Spinal cord (tissue), 10 donors: Measurements from ENCODE around the gene LYL1. TPM values are rescaled to one million over a fixed set of nuclear protein-coding genes. Genes with fewer than 3 reads are reported as not detected.

Experiments used
- DNase-seq, 6 donors: peaks; one replicate each; pipeline versions ENCODE4 v3.0.0 to v3.0.0-alpha.2; 2013 to 2015; ENCODE audit warnings: low spot score in 6 of 6, low read depth in 4 of 6
- H3K27ac ChIP-seq: one replicate; pipeline ENCODE4 v1.5.1; 2013; ENCODE audit warnings: low read depth, low read length, control low read depth
- H3K27me3 ChIP-seq: one replicate; pipeline ENCODE4 v1.6.1; 2013; ENCODE audit warnings: low read length; ENCODE audit not compliant: control insufficient read depth, insufficient read depth
- H3K36me3 ChIP-seq: one replicate; pipeline ENCODE4 v1.6.1; 2013; ENCODE audit warnings: low read length; ENCODE audit not compliant: control insufficient read depth, insufficient read depth
- H3K4me1 ChIP-seq: one replicate; pipeline ENCODE4 v1.6.1; 2013; ENCODE audit warnings: low read length; ENCODE audit not compliant: control insufficient read depth, insufficient read depth
- H3K4me3 ChIP-seq: one replicate; pipeline ENCODE4 v1.5.1; 2013; ENCODE audit warnings: low read depth, low read length, control low read depth
- H3K9me3 ChIP-seq: one replicate; pipeline ENCODE4 v1.6.1; 2013; ENCODE audit warnings: low read length; ENCODE audit not compliant: control insufficient read depth, insufficient read depth
- WGBS: methylation state at CpG from one replicate; pipeline ENCODE4 v1.1.5; 2013; ENCODE audit warnings: missing lambda C conversion rate; ENCODE audit not compliant: insufficient coverage; 5-methylcytosine and 5-hydroxymethylcytosine counted together
- polyA plus RNA-seq, 2 donors: library from polyadenylated mRNA; unstranded; fragments of 120-200 nt; gene quantifications; one replicate each; pipeline ENCODE4 v1.2.1, GENCODE V29; 2013; ENCODE audit not compliant: insufficient read length in 2 of 2
- total RNA-seq, 2 donors: library from RNA; depleted of rRNA in 1 of 2; stranded (reverse); fragments of 120-200 nt in 1 of 2; fragments of >200 nt in 1 of 2; gene quantifications; one replicate each; pipeline versions ENCODE4 v1.2.3 to v1.2.4, GENCODE V29; 2013 to 2014
- donor health status: healthy.

Gene LYL1
- total and polyA plus RNA-seq, 4 donors, result 7.7 to 11.0 (median 8.3) TPM

DNA sequence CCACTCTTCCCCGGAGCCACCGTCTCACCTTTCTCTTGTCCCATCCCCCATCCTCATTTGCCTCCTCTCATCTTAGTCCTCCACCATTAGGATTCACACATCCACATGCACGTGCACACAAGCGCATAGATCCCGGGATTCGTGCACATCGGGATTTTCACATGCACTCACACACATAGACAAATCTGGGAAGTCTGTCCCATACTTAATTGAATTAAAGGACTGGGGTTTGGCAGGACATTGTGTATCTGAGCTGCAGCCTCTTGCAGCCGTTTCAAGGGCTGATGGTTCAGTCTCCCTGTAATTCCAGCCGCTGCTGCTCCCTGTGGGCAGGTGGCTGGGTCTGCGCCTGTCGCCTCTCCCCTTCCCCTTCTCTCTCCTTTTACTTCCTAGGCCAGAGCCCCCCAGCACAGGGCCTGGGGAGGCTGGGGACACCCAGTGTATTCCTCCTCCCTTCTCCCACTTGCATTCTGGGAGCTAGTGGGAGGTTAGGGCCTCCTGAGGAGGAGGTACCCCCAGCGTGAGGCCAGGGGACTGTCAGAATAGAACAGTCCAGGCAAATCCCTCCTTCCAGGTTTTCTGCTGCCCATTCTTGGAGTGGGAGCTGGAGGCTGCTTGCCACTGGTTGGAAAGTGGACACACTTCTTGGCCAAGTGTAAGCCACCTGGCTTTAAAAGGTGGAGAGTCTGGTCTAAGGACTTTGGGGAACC is 43.6 kb downstream of the LYL1 start:
- peak overlapping the region; percentile 90 for H3K27ac ChIP-seq
- H3K27me3 ChIP-seq, result no peaks in the 10 kb centered on the region
- peaks cover 30% of the 10 kb centered on the region for H3K36me3 ChIP-seq
- no peaks in the 10 kb centered on the region for H3K9me3 ChIP-seq
- DNase-seq, result no peak
- H3K4me1 ChIP-seq, result peaks cover 100% of the 10 kb centered on the region
- H3K4me3 ChIP-seq, result no peak overlapping the region
- WGBS, result 47% methylated on average over 6 of the region's 12 CpGs

DNA sequence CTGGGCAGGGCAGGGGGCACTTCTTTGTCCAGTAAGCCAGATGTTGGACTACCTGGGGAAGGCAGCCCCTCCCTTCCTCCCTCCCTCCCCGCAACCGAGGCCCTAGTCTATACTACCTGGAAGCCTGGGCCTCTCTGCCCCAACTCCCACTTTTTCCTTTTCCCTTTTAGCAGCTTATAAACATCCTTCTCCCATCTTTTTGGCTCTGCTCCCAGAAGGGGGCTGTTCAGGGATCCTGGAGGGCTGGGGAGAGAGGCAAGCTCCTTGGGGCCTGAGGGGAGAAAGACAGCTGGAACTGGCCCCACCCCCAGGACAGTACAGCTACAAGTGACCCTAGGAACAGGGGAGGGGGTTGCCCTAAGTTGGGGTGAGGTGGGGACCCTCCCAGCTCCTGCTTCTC is 44.9 kb downstream of the LYL1 start:
- WGBS, result 40% methylated on average over 2 of the region's 2 CpGs
- peak in 2 of 6 donors; percentile 58 to 82 for DNase-seq
- no peaks in the 10 kb centered on the region for H3K27me3 ChIP-seq

DNA sequence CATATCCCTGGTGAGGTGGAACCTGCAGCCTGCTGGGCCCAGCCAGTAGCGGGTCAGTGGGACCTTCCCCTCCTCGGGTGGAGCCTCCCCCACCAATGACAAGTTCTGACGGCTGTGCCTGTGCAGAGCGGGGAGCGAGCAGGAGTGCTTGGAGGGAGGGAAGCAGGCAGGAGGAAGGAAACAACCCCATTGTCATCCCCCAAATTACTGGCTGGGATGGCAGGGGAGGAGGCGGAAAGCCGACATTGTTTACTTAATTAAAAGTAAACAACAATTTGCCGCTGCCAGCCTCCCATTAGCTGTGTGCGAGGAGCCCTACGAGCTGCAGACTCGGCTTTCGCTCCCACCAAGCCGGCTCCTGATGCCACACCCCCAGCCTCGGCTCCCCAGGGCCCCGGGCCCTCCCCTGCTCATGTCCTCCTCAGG is 45.5 kb downstream of the LYL1 start:
- no peaks in the 10 kb centered on the region for H3K9me3 ChIP-seq
- peak overlapping the region; percentile 98 for H3K27ac ChIP-seq
- no CpG with 5 or more reads among the region's 15 CpGs for WGBS
- no peak overlapping the region for H3K4me3 ChIP-seq
- peaks cover 100% of the 10 kb centered on the region for H3K4me1 ChIP-seq
- peaks cover 33% of the 10 kb centered on the region for H3K36me3 ChIP-seq
- no peaks in the 10 kb centered on the region for H3K27me3 ChIP-seq
- DNase-seq, result no peak

More for the DNA sequence above, 44.9 kb downstream of the LYL1 start:
- peaks cover 100% of the 10 kb centered on the region for H3K4me1 ChIP-seq
- peak overlapping the region; percentile 98 for H3K27ac ChIP-seq
- H3K9me3 ChIP-seq, result no peaks in the 10 kb centered on the region
- no peak overlapping the region for H3K4me3 ChIP-seq
- H3K36me3 ChIP-seq, result peaks cover 30% of the 10 kb centered on the region

DNA sequence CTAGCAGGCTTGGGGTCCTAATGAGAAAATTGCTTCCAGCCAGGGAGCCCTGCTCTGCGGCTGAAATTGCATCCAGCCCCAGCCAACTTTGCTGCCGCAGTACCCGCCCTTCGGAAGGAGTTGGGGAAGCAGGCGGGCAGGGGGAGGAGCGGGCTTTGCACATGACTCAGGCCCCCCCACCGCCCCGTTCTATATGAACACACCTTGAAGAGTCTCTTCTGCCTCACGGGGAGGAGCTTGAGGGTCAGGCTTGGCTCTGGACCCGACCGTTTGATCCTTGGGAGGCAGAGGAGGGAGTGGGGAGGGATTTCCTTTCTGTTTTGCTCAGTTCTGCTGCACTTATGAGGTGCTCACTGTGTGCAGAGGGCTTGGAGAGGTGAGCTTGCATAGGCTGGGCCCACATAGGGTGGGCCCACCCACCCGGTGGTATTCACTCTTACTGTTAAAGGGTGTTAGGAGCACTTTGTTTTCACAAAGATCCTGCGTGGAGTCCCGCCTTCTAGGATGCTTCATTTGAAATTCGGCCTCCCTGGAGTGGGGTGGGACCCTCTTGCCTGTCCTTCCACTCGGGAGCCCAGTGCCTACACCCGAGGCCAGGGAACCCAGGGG is 46.5 kb downstream of the LYL1 start:
- Histone ChIP-seq H3K4me3 (no peak overlapping the region), H3K9me3 (no peaks in the 10 kb centered on the region), H3K27ac (peak overlapping the region; percentile 98), H3K27me3 (no peaks in the 10 kb centered on the region), H3K4me1 (peaks cover 100% of the 10 kb centered on the region), H3K36me3 (peaks cover 39% of the 10 kb centered on the region)
- 34% methylated on average over 13 of the region's 17 CpGs for WGBS
- DNase-seq, result no peak

DNA sequence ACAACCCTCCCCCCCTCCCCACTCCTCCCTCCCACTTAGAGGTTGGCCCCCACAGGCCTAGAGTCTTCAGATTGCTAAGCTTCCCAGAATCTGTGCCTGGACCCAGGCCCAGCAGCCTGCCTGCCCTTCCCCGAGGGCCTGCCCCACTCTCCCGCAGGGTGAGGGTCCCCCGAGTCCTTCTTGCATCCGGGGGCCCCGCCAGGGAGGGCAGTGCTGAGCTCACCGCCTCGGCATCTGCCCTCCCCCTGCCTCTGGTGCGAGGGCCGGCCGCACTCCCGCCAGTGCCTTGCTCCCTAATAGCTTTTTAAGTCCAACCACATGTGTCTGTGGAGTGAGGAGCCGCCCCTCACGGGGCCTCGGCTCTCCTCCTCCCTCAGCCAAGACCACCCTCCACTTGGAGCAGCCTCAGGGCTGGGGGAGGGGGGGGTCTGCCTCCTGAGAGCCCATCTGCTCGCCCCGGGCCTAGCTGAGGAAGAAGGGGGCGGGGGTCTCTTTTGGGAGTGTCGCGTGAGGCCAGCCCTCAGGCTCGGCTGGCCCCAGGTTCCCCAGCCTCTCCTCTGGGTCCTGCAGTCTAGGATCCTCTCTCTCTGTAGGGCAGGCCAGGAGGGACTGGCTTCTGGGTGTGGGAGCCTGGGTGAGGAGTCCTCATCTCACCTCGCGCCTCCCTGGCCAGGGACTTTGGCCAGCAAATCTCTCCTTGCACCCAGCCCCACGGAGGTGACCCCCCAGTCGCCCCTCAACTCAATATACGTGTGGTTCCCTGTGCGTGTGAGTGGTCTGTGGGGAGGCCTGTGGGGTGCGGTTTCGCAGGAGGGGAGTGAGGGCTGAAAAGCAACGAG is 47.2 kb downstream of the LYL1 start:
- Histone ChIP-seq H3K9me3 (no peaks in the 10 kb centered on the region), H3K27ac (peak overlapping the region; percentile 98), H3K4me1 (peaks cover 100% of the 10 kb centered on the region), H3K36me3 (peaks cover 42% of the 10 kb centered on the region), H3K27me3 (peaks cover 6% of the 10 kb centered on the region), H3K4me3 (no peak overlapping the region)
- 22% methylated on average over 16 of the region's 29 CpGs for WGBS
- peak in 2 of 6 donors; percentile 74 to 87 for DNase-seq

DNA sequence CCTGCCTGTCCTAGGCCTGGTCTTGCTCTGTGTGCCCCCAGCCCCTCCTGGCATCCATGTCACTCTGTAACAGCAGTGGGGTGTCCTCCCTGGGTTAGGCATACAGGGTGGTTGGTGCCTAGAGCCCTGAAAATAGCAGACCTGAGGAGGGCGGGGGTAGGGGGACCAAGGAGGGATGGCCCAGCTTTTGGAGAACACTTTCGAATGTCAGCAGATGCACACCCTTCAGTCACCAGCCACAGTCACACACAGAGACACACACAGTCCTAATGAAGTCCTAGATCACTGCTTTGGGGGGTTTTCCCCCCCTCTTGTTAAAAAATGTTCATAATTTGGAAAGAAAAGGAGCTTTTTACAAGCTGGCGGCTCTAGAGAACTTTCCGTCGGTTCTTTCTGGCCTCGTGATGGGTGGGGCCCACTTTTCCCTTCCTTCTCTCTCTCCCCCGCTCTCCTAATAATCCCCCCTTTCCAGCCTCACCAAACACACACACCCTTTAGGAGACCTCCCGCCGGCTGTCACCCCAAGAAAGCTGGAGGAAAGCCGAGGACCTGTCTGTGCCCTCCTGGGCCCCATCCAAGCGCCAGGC is 47.9 kb downstream of the LYL1 start:
- Histone ChIP-seq H3K27me3 (peaks cover 6% of the 10 kb centered on the region), H3K36me3 (peaks cover 42% of the 10 kb centered on the region), H3K4me3 (no peak overlapping the region), H3K4me1 (peaks cover 100% of the 10 kb centered on the region), H3K27ac (peak overlapping the region; percentile 98), H3K9me3 (no peaks in the 10 kb centered on the region)
- no peak for DNase-seq
- WGBS, result 30% methylated on average over 7 of the region's 11 CpGs

DNA sequence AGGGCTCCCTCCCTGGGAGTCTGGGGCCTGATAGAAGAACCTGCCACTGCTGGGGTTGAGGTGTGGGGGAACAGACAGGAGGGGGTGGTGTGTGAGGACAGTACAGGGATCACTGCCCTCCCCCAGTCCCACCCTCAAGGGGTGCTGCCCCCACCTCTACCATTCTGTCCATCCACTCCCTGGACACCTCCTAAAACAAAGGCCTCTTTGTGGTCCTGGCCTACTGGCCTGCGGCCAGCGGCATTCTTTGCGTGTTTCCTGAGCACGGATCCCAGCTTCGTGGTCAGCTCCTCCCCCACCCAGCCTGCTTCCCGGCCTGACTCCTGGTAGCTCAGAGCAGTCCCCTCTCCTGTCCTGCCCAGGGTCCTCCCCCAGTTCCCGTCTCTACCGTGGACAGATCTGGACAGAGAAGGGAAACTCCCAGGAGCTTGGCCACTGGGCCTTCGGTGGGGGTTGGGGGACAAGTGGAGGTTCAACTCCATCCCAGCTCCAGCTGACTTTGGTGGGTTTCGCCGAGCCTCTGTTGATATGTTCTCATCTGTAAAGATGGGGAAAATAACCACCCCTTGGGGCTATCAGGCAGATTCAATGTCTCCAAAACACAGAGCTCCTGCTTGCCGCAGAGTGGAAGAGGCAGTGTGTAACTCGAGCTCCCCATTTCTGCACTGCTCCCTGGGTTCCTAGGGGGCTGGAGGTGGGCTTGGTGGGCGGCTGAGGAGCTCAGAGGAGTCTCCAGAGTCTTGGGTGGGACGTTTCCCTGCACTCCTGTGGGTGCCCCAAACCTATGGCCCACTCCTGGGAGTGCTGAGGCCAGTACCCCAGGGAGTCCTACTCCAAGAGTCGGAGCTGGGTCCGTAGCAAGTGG is 48.7 kb downstream of the LYL1 start:
- no peak overlapping the region for H3K4me3 ChIP-seq
- H3K36me3 ChIP-seq, result peaks cover 39% of the 10 kb centered on the region
- H3K27ac ChIP-seq, result peak overlapping the region; percentile 98
- peaks cover 6% of the 10 kb centered on the region for H3K27me3 ChIP-seq
- DNase-seq, result peak in 2 of 6 donors; percentile 84 to 91
- peaks cover 97% of the 10 kb centered on the region for H3K4me1 ChIP-seq
- H3K9me3 ChIP-seq, result no peaks in the 10 kb centered on the region
- 27% methylated on average over 11 of the region's 17 CpGs for WGBS

DNA sequence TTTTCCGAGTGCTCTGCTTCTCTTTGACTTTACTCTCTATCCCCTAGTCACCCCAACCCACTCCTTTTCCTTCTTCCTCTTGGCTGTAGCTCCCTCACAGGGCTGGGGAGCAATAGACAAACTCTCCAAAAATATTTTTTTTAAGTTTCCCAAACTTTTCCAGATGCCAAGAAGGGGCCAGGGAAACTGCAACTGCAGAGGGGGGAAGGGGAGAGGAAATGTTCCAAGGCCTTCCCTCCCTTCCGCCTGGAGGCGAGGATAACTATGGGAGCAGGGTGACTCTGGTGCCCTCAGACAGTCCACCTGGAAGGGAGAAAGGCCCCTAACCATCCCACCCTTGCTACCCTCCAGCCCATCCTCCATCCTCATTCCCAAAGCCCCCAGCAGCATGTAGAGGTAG is 49.4 kb downstream of the LYL1 start:
- Histone ChIP-seq H3K4me1 (peaks cover 93% of the 10 kb centered on the region), H3K27me3 (peaks cover 6% of the 10 kb centered on the region), H3K4me3 (no peak overlapping the region), H3K36me3 (peaks cover 38% of the 10 kb centered on the region), H3K27ac (peak overlapping the region; percentile 98), H3K9me3 (no peaks in the 10 kb centered on the region)
- DNase-seq, result no peak
- WGBS, result 71% methylated on average over 1 of the region's 3 CpGs
